GM18498 (cell line): ENCODE measurements around the gene CYP21A2.
"Not testable (repeated sequence)": the region's sequence is repeated elsewhere in the genome, so short reads cannot be mapped to it uniquely, and the experiment has no call there.

ENCODE experiments used
- ATAC-seq: cut with Tn5 transposase; IDR thresholded peaks from one replicate; pipeline ENCODE4 v1.9.1; 2021; ENCODE audit warnings: mild to moderate bottlenecking, moderate library complexity; ENCODE audit not compliant: unreplicated experiment

The CYP21A2 gene

GRCh38 chr6:32037598-32038524 is at the start of gene CYP21A2:
CYP21A2 (plus strand) TSS chr6:32038415; CDS start chr6:32038423, 8 bp downstream.
- ATAC-seq, result not testable (repeated sequence)

- not testable (repeated sequence) for ATAC-seq
These were observed 48.9 kb upstream of the CYP21A2 start for GRCh38 chr6:31989363-31989762.

- ATAC-seq, result not testable (repeated sequence)
These were observed 43.8 kb upstream of the CYP21A2 start for GRCh38 chr6:31994421-31994820.

GRCh38 chr6:31996385-31996784 is 41.8 kb upstream of the CYP21A2 start:
- ATAC-seq, result not testable (repeated sequence)

- ATAC-seq, result not testable (repeated sequence)
These were observed 35.5 kb upstream of the CYP21A2 start for GRCh38 chr6:32002546-32003268.

GRCh38 chr6:32003301-32003700 is 34.9 kb upstream of the CYP21A2 start:
- ATAC-seq, result not testable (repeated sequence)

- not testable (repeated sequence) for ATAC-seq
These were observed 33.8 kb upstream of the CYP21A2 start for GRCh38 chr6:32004393-32004792.

- not testable (repeated sequence) for ATAC-seq
These were observed 33.2 kb upstream of the CYP21A2 start for GRCh38 chr6:32004864-32005537.

- not testable (repeated sequence) for ATAC-seq
These were observed 32.7 kb upstream of the CYP21A2 start for GRCh38 chr6:32005538-32005880.

GRCh38 chr6:32005991-32006529 is 32.2 kb upstream of the CYP21A2 start:
- not testable (repeated sequence) for ATAC-seq

- not testable (repeated sequence) for ATAC-seq
These were observed 31.1 kb upstream of the CYP21A2 start for GRCh38 chr6:32007086-32007485.

GRCh38 chr6:32008037-32008436 is 30.2 kb upstream of the CYP21A2 start:
- not testable (repeated sequence) for ATAC-seq

- ATAC-seq, result not testable (repeated sequence)
These were observed 29.6 kb upstream of the CYP21A2 start for GRCh38 chr6:32008616-32009015.

GRCh38 chr6:32009537-32009936 is 28.7 kb upstream of the CYP21A2 start:
- ATAC-seq, result not testable (repeated sequence)

- ATAC-seq, result not testable (repeated sequence)
These were observed 27.2 kb upstream of the CYP21A2 start for GRCh38 chr6:32010856-32011530.

GRCh38 chr6:32012941-32013617 is 25.1 kb upstream of the CYP21A2 start:
- not testable (repeated sequence) for ATAC-seq

GRCh38 chr6:32013738-32014137 is 24.5 kb upstream of the CYP21A2 start:
- not testable (repeated sequence) for ATAC-seq

GRCh38 chr6:32014547-32014946 is 23.7 kb upstream of the CYP21A2 start, which contains the start of gene C4B:
C4B (plus strand) TSS chr6:32014795; CDS start chr6:32014846, 51 bp downstream.
- ATAC-seq, result not testable (repeated sequence)

GRCh38 chr6:32022100-32022499 is 16.1 kb upstream of the CYP21A2 start:
- not testable (repeated sequence) for ATAC-seq
